IMR-90 (cell line): ENCODE measurements around the gene ANKEF1. TPM values are rescaled to one million over a fixed set of nuclear protein-coding genes. Genes with fewer than 3 reads are reported as not detected.

Experiments
- ATAC-seq: fragments of 200-7000 bp; cut with Tn5 transposase; 2 replicates; pipeline ENCODE4 v1.9.1; 2020; ENCODE audit warnings: low read depth, mild to moderate bottlenecking, moderate library complexity
- BruUV-seq: library from RNA; stranded (reverse); fragments of 400-500 nt; replicated peaks from 2 replicates; lab custom pipeline; 2021; lab: Mats Ljungman, UMichigan
- CTCF ChIA-PET: fragments of 300-600 bp; formaldehyde crosslinking; extraction: SDS; loops from one replicate; lab custom pipeline; 2021; ENCODE audit warnings: antibody characterized with exemption; lab: Yijun Ruan, JAX
- POLR2A ChIA-PET: fragments of 300-600 bp; sonication (Branson Sonifier 250); formaldehyde crosslinking; loops from one replicate; lab custom pipeline; 2022; ENCODE audit warnings: antibody characterized with exemption; ENCODE audit not compliant: unreplicated experiment; lab: Charles Lee
- DNase-seq: peaks from one replicate; pipeline ENCODE4 v3.0.0; 2013
- H2AFZ ChIP-seq: replicated peaks from 2 replicates; pipeline ENCODE3; 2013; ENCODE audit warnings: low read length, mild to moderate bottlenecking; ENCODE audit not compliant: poor library complexity
- H2AK5ac ChIP-seq: 2 replicates; pipeline ENCODE4 v1.6.1; 2013; ENCODE audit warnings: low read depth, low read length, inconsistent platforms
- H2AK9ac ChIP-seq: replicated peaks from 2 replicates; pipeline ENCODE3; 2013; ENCODE audit warnings: mild to moderate bottlenecking, low read depth, low read length, moderate library complexity; ENCODE audit not compliant: poor library complexity
- H2BK120ac ChIP-seq: 2 replicates; pipeline ENCODE4 v1.6.1; 2013; ENCODE audit warnings: low read depth, low read length, inconsistent platforms
- H2BK15ac ChIP-seq: 3 replicates; pipeline ENCODE4 v1.6.1; 2013; ENCODE audit warnings: low read depth, low read length, inconsistent platforms
- H2BK20ac ChIP-seq: 2 replicates; pipeline ENCODE4 v1.6.1; 2013; ENCODE audit warnings: low read depth, mild to moderate bottlenecking, inconsistent platforms, low read length, moderate library complexity
- H2BK5ac ChIP-seq: 2 replicates; pipeline ENCODE4 v1.6.1; 2013; ENCODE audit warnings: mild to moderate bottlenecking, low read depth, low read length, inconsistent platforms; ENCODE audit not compliant: poor library complexity, severe bottlenecking
- H3K14ac ChIP-seq: replicated peaks from 2 replicates; pipeline ENCODE4 v1.6.1; 2013; ENCODE audit warnings: low read depth, low read length, inconsistent platforms
- H3K18ac ChIP-seq: 2 replicates; pipeline ENCODE4 v1.6.1; 2013; ENCODE audit warnings: low read depth, low read length, control low read depth
- H3K23ac ChIP-seq: 2 replicates; pipeline ENCODE4 v1.6.1; 2013; ENCODE audit warnings: low read depth, low read length, inconsistent platforms
- H3K27ac ChIP-seq: 2 replicates; pipeline ENCODE4 v1.5.1; 2013; ENCODE audit warnings: mild to moderate bottlenecking, control low read depth, low read length; ENCODE audit not compliant: insufficient read depth
- H3K27me3 ChIP-seq: 2 replicates; pipeline ENCODE4 v1.6.1; 2013; ENCODE audit warnings: low read length; ENCODE audit not compliant: control insufficient read depth, insufficient read depth
- H3K36me3 ChIP-seq: 2 replicates; pipeline ENCODE4 v1.6.1; 2013; ENCODE audit warnings: low read length, mixed read lengths; ENCODE audit not compliant: control insufficient read depth, insufficient read depth
- H3K4ac ChIP-seq: 2 replicates; pipeline ENCODE4 v1.6.1; 2013; ENCODE audit warnings: low read depth, low read length, inconsistent platforms
- H3K4me1 ChIP-seq: 2 replicates; pipeline ENCODE4 v1.6.1; 2013; ENCODE audit warnings: low read length, mixed read lengths; ENCODE audit not compliant: control insufficient read depth, insufficient read depth
- H3K4me2 ChIP-seq: 2 replicates; pipeline ENCODE4 v1.6.1; 2013; ENCODE audit warnings: low read depth, mild to moderate bottlenecking, control low read depth, low read length, moderate library complexity
- H3K4me3 ChIP-seq: 2 replicates; pipeline ENCODE4 v1.5.1; 2013; ENCODE audit warnings: low read depth, mild to moderate bottlenecking, control low read depth, low read length, moderate library complexity; ENCODE audit not compliant: insufficient read depth
- H3K56ac ChIP-seq: 2 replicates; pipeline ENCODE4 v1.6.1; 2013; ENCODE audit warnings: low read length, inconsistent platforms; ENCODE audit not compliant: insufficient read depth; ENCODE audit errors: extremely low read depth
- H3K79me1 ChIP-seq, 2 experiments: 2 replicates each; pipeline ENCODE4 v1.6.1; 2013; ENCODE audit warnings: low read length in 2 of 2, inconsistent platforms in 1 of 2, low read depth in 1 of 2
- H3K9ac ChIP-seq: 2 replicates; pipeline ENCODE4 v1.6.1; 2013; ENCODE audit warnings: low read depth, low read length, control low read depth
- H3K9me1 ChIP-seq: 2 replicates; pipeline ENCODE4 v1.6.1; 2013; ENCODE audit warnings: low read length, inconsistent platforms; ENCODE audit not compliant: insufficient read depth
- H3K9me3 ChIP-seq: 2 replicates; pipeline ENCODE4 v1.6.1; 2013; ENCODE audit warnings: low read length; ENCODE audit not compliant: control insufficient read depth, insufficient read depth
- H4K20me1 ChIP-seq: 2 replicates; pipeline ENCODE4 v1.6.1; 2013; ENCODE audit warnings: low read length, inconsistent platforms; ENCODE audit not compliant: insufficient read depth
- H4K5ac ChIP-seq: 2 replicates; pipeline ENCODE4 v1.6.1; 2013; ENCODE audit warnings: mild to moderate bottlenecking, low read depth, low read length, control low read depth
- H4K8ac ChIP-seq, 2 experiments: 2 replicates each; pipeline ENCODE4 v1.6.1; 2013; ENCODE audit warnings: low read depth in 2 of 2, low read length in 2 of 2, control low read depth in 1 of 2, inconsistent platforms in 1 of 2
- H4K91ac ChIP-seq: 2 replicates; pipeline ENCODE4 v1.6.1; 2013; ENCODE audit warnings: low read depth, low read length, inconsistent platforms; ENCODE audit not compliant: insufficient read depth
- BHLHE40 ChIP-seq: fragments of 150-350 bp; IDR thresholded peaks from 2 replicates; pipeline ENCODE4 v1.6.1; 2016; ENCODE audit warnings: mild to moderate bottlenecking, low read depth, low read length
- CEBPB ChIP-seq: IDR thresholded peaks from 2 replicates; pipeline ENCODE4 v1.6.1; 2012; ENCODE audit warnings: low read depth, low read length, improper control_type of control experiment
- CHD1 ChIP-seq: IDR thresholded peaks from 2 replicates; pipeline ENCODE4 v1.6.1; 2012; ENCODE audit warnings: low read depth, low read length, improper control_type of control experiment
- FOS ChIP-seq: fragments of 150-350 bp; IDR thresholded peaks from 2 replicates; pipeline ENCODE4 v1.6.1; 2016; ENCODE audit warnings: low read depth, low read length
- MAZ ChIP-seq: IDR thresholded peaks from 2 replicates; pipeline ENCODE4 v1.6.1; 2012; ENCODE audit warnings: low read depth, mild to moderate bottlenecking, low read length, improper control_type of control experiment, moderate library complexity, borderline replicate concordance
- NFE2L2 ChIP-seq: fragments of 150-350 bp; IDR thresholded peaks from 2 replicates; pipeline ENCODE4 v1.6.1; 2016; ENCODE audit warnings: low read depth, mild to moderate bottlenecking, low read length
- POLR2A ChIP-seq: IDR thresholded peaks from 2 replicates; pipeline ENCODE4 v1.6.1; 2012; ENCODE audit warnings: mild to moderate bottlenecking, low read depth, low read length
- RAD21 ChIP-seq: IDR thresholded peaks from 2 replicates; pipeline ENCODE4 v1.6.1; 2012; ENCODE audit warnings: low read length, improper control_type of control experiment
- RCOR1 ChIP-seq: IDR thresholded peaks from 2 replicates; pipeline ENCODE4 v1.6.1; 2012; ENCODE audit warnings: mild to moderate bottlenecking, low read length, improper control_type of control experiment; ENCODE audit not compliant: insufficient replicate concordance
- RFX5 ChIP-seq: IDR thresholded peaks from 2 replicates; pipeline ENCODE4 v1.8.0; 2012; ENCODE audit warnings: low read depth, mild to moderate bottlenecking, low read length, moderate library complexity
- SMC3 ChIP-seq: fragments of 150-350 bp; IDR thresholded peaks from 2 replicates; pipeline ENCODE4 v1.6.1; 2016; ENCODE audit warnings: low read depth, mild to moderate bottlenecking, antibody characterized with exemption, low read length, moderate library complexity
- WGBS, 2 experiments: methylation state at CpG; one replicate each; pipeline versions ENCODE4 v1.1.5 to v1.1.7; 2013; ENCODE audit warnings: missing lambda C conversion rate in 2 of 2; ENCODE audit not compliant: insufficient read length in 1 of 2; ENCODE audit errors: extremely low coverage in 2 of 2; 5-methylcytosine and 5-hydroxymethylcytosine counted together
- dilution Hi-C: fragments of 300-500 bp; cut with HindIII; formaldehyde crosslinking; loops from one replicate; pipeline ENCODE4 v1.14.3; 2018; ENCODE audit warnings: low sequenced_read_pairs; ENCODE audit not compliant: unreplicated experiment
- in situ Hi-C: fragments of 300-500 bp; cut with MboI; formaldehyde crosslinking; loops from 3 replicates; pipeline ENCODE4 v1.14.3; 2019; ENCODE audit warnings: low sequenced_read_pairs, inconsistent platforms, mixed read lengths
- intact Hi-C: fragments of 100-400 bp; cut with micrococcal nuclease; formaldehyde crosslinking; loops from 2 replicates; pipeline ENCODE4 v1.10.0; 2022
- polyA plus RNA-seq, 3 experiments: library from polyadenylated mRNA; depleted of rRNA; stranded (reverse); fragments of >200 nt; gene quantifications; 2 replicates each; pipeline ENCODE4 v1.2.3, GENCODE V29; 2012; ENCODE audit warnings: low replicate concordance in 1 of 3
- total RNA-seq: library from RNA; depleted of rRNA; stranded (reverse); fragments of >200 nt; gene quantifications from 2 replicates; pipeline ENCODE4 v1.2.3, GENCODE V29; 2012
- TF ChIP-seq, protein P1 (sequence below): fragments of 150-350 bp; IDR thresholded peaks from 2 replicates; pipeline ENCODE4 v1.6.1; 2016; ENCODE audit warnings: low read depth, mild to moderate bottlenecking, low read length, moderate library complexity, borderline replicate concordance
- TF ChIP-seq, protein P2 (sequence below): fragments of 150-350 bp; IDR thresholded peaks from 2 replicates; pipeline ENCODE4 v1.6.1; 2017; ENCODE audit warnings: mild to moderate bottlenecking, antibody characterized with exemption, low read length, low read depth
- TF ChIP-seq, protein P3 (sequence below): conservative IDR thresholded peaks from 2 replicates; pipeline ENCODE4 v1.5.1; 2012; ENCODE audit warnings: mild to moderate bottlenecking, low read depth, low read length, improper control_type of control experiment

The ANKEF1 gene
- total and polyA plus RNA-seq, 2 of the 4 experiments (the other 2 are of a cell fraction), result 0.31 to 0.54 TPM

DNA sequence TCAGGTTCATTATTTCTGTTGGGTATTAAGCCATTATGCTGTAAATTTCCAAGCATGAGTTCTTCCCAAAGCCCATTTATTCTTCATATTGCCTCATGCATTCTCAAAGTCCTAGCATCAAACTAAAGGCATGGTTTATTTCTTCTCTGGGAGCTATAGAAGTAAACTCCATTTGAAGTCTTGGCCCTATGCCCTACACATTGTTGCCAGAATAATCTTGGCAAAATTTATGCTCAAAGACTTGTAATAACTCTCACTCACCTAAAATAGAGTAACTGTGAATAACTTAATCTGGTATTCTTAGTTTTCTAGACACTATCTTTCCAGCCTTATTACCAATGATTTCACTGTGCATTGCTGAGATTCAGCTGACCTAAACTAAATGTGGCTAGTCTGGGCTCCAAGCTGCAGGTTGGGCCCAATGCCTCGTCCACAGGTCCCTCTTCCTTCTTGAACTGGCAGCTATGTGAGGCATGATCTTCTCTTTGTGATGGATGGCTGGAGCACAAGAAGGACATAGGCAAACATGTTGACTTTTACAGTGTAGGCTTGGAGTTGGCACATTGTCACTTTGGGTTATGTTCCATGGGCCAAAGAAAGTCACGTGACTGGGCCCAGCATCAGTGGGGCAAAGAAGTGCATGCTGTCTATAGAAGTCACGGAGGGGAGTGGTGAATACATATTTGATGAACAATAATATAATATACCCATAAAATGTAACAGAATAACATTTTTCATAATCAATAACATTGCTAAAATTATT lies 39.1 kb upstream of the ANKEF1 start:
- CTCF ChIA-PET, result no interaction called here
- intact Hi-C loops, result no loop called here

More for the DNA sequence above, 39.1 kb upstream of the ANKEF1 start:
- Histone ChIP-seq H2BK5ac (no peak overlapping the region), H4K8ac (no peak overlapping the region), H4K5ac (no peak overlapping the region), H2BK15ac (no peak overlapping the region), H3K18ac (no peak overlapping the region), H3K27ac (no peak overlapping the region), H2BK120ac (no peak overlapping the region), H2AFZ (no peak overlapping the region), H3K9ac (no peak overlapping the region), H3K4me3 (no peak overlapping the region), H3K27me3 (no peaks in the 10 kb centered on the region), H2AK5ac (no peak overlapping the region), H3K9me1 (no peaks in the 10 kb centered on the region), H3K79me1 (no peaks in the 10 kb centered on the region), H3K23ac (no peak overlapping the region), H3K14ac (no peak overlapping the region), H3K36me3 (no peaks in the 10 kb centered on the region), H4K91ac (no peak overlapping the region), H3K4me1 (no peaks in the 10 kb centered on the region), H4K20me1 (no peaks in the 10 kb centered on the region), H3K56ac (no peak overlapping the region), H2AK9ac (no peak overlapping the region), H3K9me3 (no peaks in the 10 kb centered on the region), H3K4me2 (no peak overlapping the region), H3K4ac (no peak overlapping the region), H2BK20ac (no peak overlapping the region)
- no peak for TF ChIP-seq FOS
- no peak for TF ChIP-seq BHLHE40
- TF ChIP-seq POLR2A, result no peak
- TF ChIP-seq, protein P1, sequence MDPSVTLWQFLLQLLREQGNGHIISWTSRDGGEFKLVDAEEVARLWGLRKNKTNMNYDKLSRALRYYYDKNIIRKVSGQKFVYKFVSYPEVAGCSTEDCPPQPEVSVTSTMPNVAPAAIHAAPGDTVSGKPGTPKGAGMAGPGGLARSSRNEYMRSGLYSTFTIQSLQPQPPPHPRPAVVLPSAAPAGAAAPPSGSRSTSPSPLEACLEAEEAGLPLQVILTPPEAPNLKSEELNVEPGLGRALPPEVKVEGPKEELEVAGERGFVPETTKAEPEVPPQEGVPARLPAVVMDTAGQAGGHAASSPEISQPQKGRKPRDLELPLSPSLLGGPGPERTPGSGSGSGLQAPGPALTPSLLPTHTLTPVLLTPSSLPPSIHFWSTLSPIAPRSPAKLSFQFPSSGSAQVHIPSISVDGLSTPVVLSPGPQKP, result no peak
- no peak for TF ChIP-seq MAZ
- TF ChIP-seq, protein P2, sequence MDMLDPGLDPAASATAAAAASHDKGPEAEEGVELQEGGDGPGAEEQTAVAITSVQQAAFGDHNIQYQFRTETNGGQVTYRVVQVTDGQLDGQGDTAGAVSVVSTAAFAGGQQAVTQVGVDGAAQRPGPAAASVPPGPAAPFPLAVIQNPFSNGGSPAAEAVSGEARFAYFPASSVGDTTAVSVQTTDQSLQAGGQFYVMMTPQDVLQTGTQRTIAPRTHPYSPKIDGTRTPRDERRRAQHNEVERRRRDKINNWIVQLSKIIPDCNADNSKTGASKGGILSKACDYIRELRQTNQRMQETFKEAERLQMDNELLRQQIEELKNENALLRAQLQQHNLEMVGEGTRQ, result no peak
- TF ChIP-seq, protein P3, sequence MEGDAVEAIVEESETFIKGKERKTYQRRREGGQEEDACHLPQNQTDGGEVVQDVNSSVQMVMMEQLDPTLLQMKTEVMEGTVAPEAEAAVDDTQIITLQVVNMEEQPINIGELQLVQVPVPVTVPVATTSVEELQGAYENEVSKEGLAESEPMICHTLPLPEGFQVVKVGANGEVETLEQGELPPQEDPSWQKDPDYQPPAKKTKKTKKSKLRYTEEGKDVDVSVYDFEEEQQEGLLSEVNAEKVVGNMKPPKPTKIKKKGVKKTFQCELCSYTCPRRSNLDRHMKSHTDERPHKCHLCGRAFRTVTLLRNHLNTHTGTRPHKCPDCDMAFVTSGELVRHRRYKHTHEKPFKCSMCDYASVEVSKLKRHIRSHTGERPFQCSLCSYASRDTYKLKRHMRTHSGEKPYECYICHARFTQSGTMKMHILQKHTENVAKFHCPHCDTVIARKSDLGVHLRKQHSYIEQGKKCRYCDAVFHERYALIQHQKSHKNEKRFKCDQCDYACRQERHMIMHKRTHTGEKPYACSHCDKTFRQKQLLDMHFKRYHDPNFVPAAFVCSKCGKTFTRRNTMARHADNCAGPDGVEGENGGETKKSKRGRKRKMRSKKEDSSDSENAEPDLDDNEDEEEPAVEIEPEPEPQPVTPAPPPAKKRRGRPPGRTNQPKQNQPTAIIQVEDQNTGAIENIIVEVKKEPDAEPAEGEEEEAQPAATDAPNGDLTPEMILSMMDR, result no peak
- TF ChIP-seq CHD1, result no peak
- no peak for TF ChIP-seq RCOR1
- TF ChIP-seq RAD21, result no peak
- no peak for TF ChIP-seq NFE2L2
- TF ChIP-seq CEBPB, result no peak
- TF ChIP-seq SMC3, result no peak
- TF ChIP-seq RFX5, result no peak
- no peak for ATAC-seq
- POLR2A ChIA-PET, result no interaction called here
- no CpG with 5 or more reads among the region's 3 CpGs for WGBS, 2 experiments
- DNase-seq, result no peak
- BruUV-seq, result no TSS peak
- in situ Hi-C loops, result loop anchor here (25.0 kb wide), 1 partner anchor 542 kb away; no protein-coding TSS in a partner anchor
- dilution Hi-C loops, result no loop called here
